GM21515 (cell line): ENCODE results near the gene ZNF674.
A peak's percentile ranks its signal among the peaks of the same experiment; 100 is the strongest.

Experiments
- ATAC-seq: cut with Tn5 transposase; IDR thresholded peaks from one replicate; pipeline ENCODE4 v1.9.1; 2021; ENCODE audit not compliant: unreplicated experiment

The ZNF674 gene

DNA sequence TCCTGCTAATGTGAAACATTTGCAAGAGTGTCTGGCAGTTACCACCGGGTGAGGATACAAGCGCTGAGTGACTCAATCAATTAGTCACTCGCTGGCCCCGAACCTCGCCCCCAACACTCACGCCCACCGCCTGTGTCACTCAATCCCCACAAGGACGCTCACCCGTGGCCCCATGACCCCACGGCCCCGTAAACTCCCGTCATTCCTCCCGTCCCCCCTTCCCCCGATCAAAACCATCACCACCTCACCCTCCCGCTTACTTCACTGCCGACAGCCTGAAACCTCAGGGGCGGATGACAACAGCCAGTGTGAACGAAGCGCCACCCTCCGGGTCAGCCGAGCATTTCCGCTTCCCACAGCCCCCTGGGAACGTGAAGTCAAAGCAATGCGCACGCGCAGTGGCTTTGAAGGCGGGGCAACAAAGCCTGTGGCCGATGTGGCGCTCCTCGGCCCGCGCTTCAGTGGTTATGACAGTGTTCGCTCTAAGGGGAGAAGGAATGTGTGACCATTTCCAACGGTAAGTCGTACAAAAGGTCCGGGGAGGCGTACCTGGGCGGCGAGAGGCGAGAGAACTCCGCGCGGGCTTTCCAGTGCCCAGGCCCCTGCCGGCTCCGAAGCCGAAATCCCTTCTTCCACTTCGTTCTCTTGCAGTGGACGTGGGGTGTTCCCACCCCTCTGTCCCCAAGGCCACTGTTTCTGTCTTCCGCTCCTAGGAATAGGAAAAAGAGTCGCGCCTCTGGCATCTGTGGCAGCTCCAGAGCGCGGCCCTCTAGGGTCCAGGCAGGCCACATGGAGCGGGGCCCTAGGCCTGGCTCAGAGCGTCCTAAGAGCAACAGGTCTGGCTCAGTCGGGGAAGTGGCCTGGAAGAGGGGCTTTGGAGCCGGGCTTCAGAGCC is at the start of gene ZNF674:
ZNF674 (minus strand) TSS at position 311 of the 895 bp plus-strand sequence. CDS start 3,334 bp downstream, outside the sequence.
- ATAC-seq = peak; percentile 83

DNA sequence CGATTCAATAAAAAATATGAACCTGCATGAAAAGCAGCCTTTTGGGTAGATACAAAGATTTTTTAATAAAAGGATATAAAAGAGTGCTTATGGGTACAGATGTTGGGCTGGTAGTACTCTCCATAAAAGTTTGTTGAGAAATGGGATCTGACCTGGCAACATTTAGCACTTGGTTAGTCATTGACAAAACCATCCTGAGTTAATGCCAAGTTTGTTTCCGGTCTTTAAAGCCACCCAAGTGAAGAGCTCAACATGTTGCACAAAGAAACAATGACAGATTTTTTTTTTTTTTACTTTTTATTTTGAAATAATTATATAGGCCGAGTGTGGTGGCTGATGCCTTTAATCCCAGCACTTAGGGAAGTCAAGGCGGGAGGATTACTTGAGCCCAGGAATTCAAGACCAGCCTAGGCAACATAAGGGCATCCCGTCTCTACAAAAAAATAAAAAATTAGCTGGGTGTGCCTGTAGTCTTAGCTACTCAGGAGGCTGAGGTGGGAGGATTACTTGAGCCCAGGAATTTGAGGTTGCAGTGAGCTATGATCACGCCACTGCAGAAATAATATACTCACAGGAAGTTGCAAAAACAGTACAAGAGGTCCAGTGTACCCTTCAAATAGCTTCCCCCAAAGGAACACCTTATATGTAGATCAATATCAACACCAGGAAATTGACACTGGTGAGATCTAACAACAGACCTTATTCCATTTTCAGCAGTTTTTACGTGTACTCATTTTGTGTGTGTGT is 44.9 kb upstream of the ZNF674 start:
- ATAC-seq = no peak

DNA sequence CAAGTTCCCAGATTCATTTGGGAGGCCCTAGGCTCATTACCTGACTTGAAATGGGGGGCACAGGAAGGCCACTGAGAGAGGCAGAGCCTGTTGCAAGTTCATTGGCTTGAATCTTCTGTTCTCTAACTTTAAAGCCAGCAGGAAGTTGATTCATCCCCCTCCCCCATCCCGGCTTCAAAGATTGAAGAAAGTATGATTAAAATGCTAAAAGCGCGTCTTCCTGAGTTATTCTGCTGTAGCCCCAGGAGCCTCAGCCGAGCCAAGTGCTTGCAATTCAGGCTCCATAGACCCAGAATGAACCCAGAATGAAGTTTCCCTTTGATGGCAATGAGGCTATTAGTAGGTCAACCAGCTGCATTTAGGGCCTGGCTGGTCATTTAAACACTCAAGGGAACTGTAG is 43.0 kb upstream of the ZNF674 start:
- ATAC-seq = no peak

DNA sequence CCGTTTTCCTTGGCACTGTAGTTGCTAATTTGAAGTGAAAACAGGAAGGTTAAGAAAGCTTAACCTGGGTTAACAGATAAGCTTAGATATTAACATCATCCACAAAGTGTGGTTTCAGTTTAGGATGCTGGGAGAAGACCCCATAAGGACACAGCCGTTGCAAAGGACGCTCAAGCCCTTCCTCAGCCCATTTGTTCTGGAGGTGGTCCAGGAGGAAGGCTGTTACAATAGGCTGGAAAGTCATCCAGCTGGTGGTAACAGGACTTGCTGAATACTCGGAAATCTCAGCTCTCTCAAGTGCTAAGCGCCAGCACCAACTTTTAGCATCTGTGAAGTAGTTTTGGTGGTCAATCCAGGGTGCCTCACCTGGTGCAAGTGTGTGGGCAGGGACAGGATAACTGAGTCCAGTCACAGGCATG is 42.5 kb upstream of the ZNF674 start:
- no peak for ATAC-seq

DNA sequence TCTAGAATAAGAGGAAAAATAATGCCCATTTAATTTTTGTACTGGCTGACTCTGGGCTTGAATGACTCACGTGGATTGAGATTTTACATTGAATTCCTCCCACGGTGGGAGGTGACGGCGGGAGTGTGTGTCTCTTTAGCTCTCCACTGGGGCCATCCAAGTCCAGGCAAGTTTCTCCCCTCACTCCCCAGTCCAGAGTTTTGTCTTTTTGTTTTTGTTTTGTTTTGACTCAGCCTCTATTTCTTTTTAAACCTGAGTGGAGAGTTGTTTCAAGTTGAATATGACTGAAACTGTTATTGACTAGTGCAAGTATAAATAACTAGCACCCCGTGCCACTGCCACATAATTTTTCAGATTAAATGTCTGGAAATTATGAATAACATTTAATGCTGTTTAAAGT is 41.9 kb upstream of the ZNF674 start:
- ATAC-seq = peak; percentile 58

DNA sequence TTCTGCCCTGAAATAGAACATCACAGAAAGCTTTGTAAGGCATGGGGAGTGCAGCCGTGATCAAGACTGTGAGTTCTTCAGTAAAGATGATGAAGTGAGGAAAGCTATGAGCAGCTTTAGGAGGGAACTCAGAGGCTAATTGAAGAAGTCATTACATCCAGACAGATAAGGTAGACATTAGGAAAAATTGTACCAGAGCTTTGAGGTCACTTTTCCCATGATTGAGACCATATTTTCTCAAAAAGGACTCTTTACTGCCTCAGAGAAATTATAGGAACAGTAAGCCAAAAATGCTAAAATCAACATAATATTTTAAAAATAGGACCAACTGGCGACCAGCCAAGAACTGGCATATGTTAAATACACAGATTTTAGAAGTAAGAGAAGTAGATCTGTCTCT is 39.5 kb upstream of the ZNF674 start:
- ATAC-seq = no peak

DNA sequence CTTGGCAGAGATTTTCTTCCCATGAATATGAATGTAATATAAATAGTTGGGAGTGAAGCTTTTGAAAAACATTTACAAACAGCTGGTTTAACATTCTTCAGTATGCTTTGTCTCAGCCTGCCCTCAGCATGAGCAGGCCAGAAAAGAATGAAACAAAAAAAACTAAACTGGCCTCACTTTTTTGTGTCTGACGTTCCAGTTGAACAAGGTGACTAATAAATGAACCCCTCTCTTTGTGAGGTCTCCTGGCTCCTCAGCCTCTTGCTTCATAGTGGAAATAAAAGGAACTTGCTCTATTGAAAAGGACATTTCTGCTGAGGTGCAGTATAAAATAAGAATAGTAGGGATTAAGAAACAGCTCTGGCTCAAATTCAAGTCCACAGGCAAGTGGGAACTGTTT is 37.7 kb upstream of the ZNF674 start:
- no peak for ATAC-seq

DNA sequence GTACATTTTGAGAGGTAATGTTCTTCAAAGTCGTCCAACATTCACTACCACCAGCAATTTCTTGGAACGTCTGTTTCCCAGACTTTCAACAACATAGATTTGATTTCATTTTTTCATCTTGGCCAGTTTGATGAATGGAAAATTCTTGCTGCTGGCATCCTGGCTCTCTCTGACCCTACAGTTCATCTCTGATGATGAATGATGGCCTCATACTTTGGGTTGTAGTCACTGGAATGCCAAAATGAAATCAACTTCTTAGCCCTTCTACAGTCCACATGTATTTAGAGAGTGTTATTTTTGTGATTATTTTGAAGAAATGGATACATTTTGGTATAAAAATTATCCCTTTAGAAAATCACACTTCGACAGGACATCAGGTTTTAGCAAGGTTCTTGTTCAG is 37.1 kb upstream of the ZNF674 start:
- ATAC-seq = no peak

DNA sequence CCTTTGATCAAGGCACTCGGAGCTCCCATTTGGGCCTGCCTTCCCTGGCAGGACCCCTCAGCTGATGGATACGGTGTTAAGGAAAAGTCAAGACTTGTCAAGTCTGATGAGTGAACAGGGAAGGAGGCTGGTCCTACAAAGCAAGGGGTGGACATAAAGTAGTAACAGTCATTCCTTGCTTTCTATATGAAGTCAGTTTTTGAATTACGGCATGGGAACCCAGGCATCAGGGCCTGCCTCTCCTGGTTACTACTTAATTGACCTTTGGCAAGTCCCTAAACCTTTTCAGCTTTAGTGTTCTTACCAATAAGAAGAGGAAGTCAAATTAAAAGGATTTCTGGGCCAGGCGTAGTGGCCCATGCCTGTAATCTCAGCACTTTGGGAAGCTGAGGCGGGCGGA is 35.4 kb upstream of the ZNF674 start:
- ATAC-seq = no peak

DNA sequence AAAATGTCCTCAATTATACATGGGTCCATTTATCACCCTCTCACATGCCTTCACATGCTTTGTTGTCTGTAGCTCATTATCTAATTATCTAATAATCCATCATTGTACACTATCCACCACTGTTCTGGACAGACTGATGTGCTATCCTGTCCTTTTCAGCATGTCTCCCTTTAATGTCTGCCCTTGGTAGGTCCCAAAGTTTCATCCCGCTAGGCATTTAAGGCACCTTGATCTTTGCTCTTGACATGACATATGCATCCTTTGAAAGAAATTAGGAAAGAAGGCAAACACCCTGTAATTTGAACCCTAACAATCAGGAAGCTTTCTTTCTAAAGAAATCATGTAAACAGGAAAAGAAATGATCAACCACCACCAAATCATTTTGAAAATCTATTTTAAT is 34.0 kb upstream of the ZNF674 start:
- no peak for ATAC-seq

DNA sequence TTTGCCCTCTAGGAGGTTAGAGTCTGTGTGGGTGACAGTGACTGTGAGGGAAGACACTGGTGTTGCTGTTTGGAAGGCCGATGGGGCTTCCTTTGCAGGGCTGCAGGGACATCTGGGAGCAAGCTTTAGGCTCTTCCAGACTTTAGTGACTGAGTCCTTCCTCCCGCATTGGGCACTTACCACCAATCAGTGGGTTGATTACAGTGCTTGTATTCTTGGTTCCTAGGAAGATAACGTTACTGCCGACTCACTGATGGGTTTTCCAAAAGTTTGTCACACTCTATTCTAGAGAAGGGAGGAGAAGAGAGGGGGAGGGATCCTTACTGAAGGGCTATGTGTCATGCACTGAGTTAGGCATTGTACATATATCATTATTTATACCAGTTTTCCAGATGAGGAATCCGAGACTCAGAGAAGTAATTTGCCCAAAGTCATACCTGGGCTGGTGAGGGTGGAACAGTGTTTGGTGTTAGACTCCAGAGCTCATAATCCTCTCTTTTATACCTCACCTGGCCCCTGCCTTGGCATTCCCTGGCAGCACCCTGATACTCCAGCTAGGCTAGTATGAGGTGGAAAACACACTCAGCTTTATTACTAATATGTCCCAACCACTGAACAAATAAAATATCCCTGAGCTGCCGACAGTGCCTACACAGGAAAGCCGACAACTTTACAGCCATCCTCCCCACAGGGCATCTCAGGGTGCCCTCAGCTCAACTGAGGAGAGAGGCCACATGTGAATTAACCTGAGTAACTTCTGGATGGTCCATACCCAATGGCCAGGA is 32.2 kb upstream of the ZNF674 start:
- ATAC-seq = no peak

DNA sequence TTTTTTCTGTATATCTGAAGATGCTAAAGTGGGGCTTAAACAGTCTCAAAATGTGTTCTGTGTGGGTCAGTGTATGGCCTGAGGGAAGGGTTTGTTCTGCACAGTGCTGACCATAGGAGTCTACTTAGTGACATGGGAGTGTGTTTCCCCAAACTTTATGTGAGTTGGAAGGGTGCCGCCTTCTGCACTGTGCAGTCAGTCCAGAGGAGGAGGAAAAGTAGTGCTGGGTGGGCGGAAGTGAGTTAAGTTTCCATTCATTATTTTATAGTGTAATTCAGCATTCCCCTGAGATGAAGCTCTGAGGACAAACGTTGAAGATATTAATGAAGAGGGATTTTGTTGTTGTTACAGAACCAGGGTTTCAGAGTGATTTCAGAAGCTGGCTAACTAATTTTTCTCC is 31.2 kb upstream of the ZNF674 start:
- no peak for ATAC-seq

DNA sequence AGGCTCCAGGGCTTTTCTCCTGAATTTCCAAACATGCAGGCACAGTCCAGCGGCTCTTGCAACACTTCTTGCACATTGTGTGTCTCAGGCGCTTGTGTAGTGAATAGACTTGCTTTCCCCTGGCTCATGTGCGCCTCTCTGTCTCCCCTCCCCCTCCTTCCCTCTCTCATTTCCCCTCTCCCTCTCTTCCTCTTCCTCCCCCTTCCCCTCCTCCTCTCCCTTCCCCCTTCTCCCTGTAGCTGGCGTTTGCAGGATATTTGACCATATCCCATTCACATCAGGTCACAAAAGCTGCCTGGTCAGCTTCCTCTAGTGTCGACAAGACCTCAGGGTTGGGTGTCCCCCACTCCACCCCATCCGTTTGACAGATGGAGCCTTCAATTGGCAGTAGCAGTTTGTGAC is 30.8 kb upstream of the ZNF674 start:
- ATAC-seq = no peak

DNA sequence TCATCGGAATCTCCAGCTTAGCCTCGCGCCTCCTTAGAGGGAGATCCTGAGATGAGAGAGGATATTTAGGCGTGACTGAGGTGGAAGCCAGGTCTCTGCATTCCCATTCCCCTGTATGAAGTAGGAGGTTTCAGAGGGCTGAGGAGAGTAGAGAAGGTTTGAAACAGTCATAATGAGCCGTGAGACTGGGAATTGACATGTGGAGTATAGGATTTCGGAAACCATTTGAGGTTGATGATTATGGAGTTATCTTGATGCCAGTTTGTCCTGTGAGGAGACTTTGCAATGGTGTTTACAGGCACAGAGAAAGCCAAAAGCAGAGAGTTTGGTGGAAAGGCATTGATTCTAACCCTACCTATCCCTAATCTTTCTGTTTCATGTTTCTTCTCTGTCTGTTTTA is 30.4 kb upstream of the ZNF674 start:
- no peak for ATAC-seq

DNA sequence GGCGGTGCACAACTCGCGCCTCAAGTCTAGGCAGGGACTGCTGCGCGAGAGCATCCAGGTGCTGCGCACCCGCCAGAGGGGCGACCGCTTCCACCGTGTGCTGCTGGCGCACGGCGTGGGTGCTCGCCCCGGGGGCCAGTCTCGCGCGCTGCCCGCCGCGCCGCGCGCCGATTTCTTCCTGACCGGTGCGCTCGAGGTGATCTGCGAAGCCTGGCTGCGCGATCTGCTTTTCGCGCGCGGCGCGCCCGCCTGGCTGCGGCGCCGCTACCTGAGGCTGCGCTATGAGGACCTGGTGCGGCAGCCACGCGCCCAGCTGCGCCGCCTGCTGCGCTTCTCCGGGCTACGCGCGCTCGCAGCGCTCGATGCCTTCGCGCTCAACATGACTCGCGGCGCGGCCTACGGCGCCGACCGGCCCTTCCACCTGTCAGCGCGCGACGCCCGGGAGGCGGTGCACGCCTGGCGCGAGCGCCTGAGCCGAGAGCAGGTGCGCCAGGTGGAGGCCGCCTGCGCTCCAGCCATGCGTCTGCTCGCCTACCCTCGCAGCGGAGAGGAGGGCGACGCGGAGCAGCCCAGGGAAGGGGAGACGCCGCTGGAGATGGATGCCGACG is 29.7 kb upstream of the ZNF674 start:
- peak; percentile 28 for ATAC-seq

DNA sequence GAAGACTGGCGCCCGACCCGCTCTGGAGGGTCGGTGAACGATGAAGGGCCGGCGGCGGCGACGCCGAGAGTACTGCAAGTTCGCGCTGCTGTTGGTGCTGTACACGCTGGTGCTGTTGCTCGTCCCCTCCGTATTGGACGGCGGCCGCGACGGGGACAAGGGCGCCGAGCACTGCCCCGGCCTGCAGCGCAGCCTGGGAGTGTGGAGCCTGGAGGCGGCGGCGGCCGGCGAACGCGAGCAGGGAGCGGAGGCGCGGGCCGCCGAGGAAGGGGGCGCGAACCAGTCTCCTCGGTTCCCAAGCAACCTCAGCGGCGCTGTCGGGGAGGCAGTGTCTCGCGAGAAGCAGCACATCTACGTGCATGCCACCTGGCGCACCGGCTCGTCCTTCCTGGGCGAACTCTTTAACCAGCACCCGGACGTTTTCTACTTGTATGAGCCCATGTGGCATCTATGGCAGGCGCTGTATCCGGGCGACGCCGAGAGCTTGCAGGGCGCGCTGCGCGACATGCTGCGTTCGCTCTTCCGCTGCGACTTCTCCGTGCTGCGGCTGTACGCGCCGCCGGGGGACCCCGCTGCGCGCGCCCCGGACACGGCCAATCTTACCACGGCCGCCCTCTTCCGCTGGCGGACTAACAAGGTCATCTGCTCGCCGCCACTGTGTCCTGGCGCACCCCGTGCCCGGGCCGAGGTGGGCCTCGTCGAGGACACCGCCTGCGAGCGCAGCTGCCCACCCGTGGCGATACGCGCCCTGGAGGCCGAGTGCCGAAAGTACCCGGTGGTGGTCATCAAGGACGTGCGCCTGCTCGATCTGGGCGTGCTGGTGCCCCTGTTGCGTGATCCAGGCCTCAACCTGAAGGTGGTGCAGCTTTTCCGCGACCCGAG is 28.9 kb upstream of the ZNF674 start:
- ATAC-seq = peak; percentile 40

DNA sequence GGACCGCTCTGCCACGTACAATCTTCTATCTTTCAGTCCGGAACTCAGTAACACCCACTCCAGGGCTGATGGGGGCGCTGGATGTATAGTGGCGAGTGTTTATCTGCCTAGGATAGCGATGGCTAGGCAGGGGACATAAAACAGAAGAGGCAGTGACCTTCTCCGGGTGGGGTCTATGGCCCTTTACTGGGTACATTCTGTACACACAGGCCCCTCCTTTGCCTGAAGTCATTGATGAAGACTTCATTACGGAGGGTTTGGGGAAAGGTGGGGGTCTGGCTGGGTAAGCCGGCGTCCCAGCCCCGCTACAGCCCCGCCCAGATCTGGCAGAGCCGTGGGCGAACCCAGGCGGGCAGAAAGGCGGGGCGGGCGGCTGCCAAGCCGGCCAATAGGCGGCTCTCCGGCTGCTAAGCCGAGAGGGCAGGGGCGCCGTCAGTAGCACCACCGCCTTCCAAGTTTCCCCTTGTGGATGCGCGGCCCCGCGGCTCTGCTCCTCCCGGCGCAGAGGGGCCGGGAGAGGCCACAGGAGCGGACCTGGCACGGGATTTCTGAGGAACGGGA is 28.2 kb upstream of the ZNF674 start, which contains the start of gene CHST7:
CHST7 (plus strand) TSS at position 435 of the 561 bp plus-strand sequence. CDS start 167 bp downstream, outside the sequence.
- ATAC-seq = peak; percentile 41

DNA sequence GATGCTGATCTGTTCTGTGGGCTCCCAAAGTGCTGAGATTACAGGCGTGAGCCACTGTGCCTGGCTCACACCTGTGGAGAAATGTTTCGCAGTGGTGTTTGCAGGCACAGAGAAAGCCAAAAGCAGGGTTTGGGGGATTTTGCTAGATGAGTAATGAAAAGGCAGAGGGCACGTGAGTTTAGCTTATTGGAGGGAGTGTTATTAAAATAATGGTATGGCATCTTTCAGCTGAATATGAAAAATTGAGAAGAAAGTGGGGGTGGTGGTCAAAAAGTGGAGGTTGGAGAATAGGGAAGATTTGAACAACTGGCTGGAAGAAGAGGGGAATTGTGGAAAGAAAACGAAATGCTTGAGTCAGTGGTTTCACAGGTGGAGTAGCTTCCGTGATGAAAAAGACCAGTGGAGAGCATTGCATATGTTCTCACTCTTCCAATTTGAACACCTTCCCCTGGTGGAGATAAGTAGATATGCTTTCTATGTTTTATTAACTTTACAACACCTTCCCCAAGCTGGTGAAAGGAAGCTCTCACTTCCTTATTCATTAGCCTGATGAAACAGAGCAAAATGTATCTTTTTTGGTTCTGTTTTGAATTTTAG is 27.2 kb upstream of the ZNF674 start:
- ATAC-seq = peak; percentile 43
